Activated CD8-positive, alpha-beta T cell treated with anti-CD3 and anti-CD28 coated beads, Interleukin-2, amount 10 ng/mL, durations not matched to agents 7 days and 5 days (primary cell): Measurements from ENCODE around the gene SERTAD4. TPM values are rescaled to one million over a fixed set of nuclear protein-coding genes. Genes with fewer than 3 reads are reported as not detected.

Experiments
- ATAC-seq: fragments of 150-1000 bp; cut with Tn5 transposase; one replicate; pipeline ENCODE4 v1.10.0; 2021; ENCODE audit warnings: moderate library complexity
- CTCF ChIA-PET: fragments of 350-600 bp; sonication (Branson Sonifier 250); formaldehyde crosslinking; loops from one replicate; lab custom pipeline; 2021; ENCODE audit warnings: antibody characterized with exemption; lab: Charles Lee
- POLR2A ChIA-PET: fragments of 350-600 bp; sonication (Branson Sonifier 250); formaldehyde crosslinking; loops from one replicate; lab custom pipeline; 2021; ENCODE audit warnings: antibody characterized with exemption; lab: Charles Lee
- DNase-seq: peaks from one replicate; pipeline ENCODE4 v3.0.0-alpha.2; 2020
- H3K27ac Mint-ChIP-seq: one replicate; pipeline ENCODE4 v1.8.0; 2021; ENCODE audit warnings: mild to moderate bottlenecking, mixed read lengths
- H3K27me3 Mint-ChIP-seq: one replicate; pipeline ENCODE4 v1.8.0; 2021; ENCODE audit warnings: low read depth, mixed read lengths
- H3K36me3 Mint-ChIP-seq: one replicate; pipeline ENCODE4 v1.8.0; 2021; ENCODE audit warnings: low read depth, mixed read lengths
- H3K4me1 Mint-ChIP-seq: one replicate; pipeline ENCODE4 v1.8.0; 2021; ENCODE audit warnings: low read depth, mixed read lengths
- H3K4me3 Mint-ChIP-seq: one replicate; pipeline ENCODE4 v1.8.0; 2021; ENCODE audit warnings: mild to moderate bottlenecking, mixed read lengths
- H3K9me3 Mint-ChIP-seq: one replicate; pipeline ENCODE4 v1.8.0; 2022; ENCODE audit warnings: mixed read lengths; ENCODE audit not compliant: insufficient read depth
- total RNA-seq, 2 experiments: library from RNA; stranded (reverse); gene quantifications; one replicate each; pipeline ENCODE4 v1.2.3, GENCODE V29; 2021

SERTAD4 gene
- total RNA-seq, 2 experiments from 2014 or later = not detected

DNA sequence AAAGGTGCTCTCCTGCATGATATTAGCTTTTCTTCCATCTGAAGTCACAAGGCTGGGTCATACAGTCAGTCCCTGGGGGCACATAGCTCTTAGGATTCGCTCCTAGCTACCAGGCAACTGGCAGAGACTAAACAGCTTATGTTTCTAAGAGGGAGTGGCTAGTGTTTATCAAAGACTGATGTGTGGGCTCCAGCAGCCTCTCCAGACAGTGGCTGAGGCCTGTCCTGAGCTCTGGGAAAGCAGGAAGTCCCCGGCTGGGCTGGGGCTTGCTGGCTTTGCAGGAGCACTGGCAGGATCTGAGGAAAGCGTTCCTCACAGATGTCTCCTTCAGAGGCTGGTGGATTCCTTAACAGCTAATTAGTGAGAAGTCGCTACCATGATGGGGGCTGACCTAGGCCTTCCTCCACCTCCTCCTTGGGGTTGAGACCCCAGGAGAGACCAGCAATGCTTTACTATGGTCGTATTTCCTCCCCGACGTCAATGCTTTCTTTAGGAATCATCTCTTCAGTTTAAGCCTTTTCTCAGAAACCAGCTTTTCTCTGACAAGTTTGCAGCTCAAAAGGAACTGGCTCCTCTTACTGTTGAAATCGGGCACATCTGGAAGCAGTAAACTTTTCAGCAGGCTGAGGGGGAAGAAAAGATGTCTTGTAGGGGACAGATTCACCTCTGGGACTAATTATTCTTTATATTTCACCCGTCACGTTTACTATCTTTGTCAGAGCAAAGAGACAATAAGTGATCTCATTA is 62.6 kb downstream of the SERTAD4 start:
- H3K9me3 Mint-ChIP-seq = no peaks in the 10 kb centered on the region
- DNase-seq (no peak), ATAC-seq (no peak)
- H3K36me3 Mint-ChIP-seq = no peaks in the 10 kb centered on the region
- ChIA-PET POLR2A (no interaction called here), CTCF (no interaction called here)
- peaks cover 33% of the 10 kb centered on the region for H3K27me3 Mint-ChIP-seq
- no peak overlapping the region for H3K27ac Mint-ChIP-seq
- no peaks in the 10 kb centered on the region for H3K4me1 Mint-ChIP-seq
- no peak overlapping the region for H3K4me3 Mint-ChIP-seq

Other genes starting within 250 kb of the SERTAD4 start
- gene HHAT, start 96.1 kb downstream of the SERTAD4 start, total RNA-seq = under 1 TPM; 0.71 to 0.94 TPM